ENCODE data around the gene SENP3. TPM values are rescaled to one million over a fixed set of nuclear protein-coding genes. Genes with fewer than 3 reads are reported as not detected.

SENP3 gene
- total and polyA plus RNA-seq, 2 donors (not counting 3 experiments of a cell fraction or from before 2014, with no cell fraction given): 63.4 to 96.5 TPM

DNA sequence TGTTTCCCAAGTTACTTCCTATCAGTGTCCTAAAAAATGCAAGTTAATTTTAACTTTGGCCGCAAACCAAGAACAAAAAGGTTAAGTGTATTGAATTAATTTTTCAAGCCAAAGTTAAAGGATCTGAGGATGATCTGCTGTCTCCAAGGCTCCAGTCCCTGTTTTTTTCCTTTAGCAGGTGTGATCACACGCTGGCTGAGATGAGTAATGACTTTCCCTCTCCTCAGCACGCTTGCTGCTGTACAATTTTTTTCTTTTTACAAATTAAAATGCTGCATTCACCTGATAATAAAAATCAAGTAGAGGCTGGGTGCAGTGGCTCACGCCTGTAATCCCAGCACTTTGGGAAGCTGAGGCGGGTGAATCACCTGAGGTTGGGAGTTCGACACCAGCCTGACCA is 16.8 kb upstream of the SENP3 start:
- dilution Hi-C loops (cut with MboI; ENCODE audit: extremely low pct_ligation_motif_present, low sequenced_read_pairs) (no loop called here), intact Hi-C loops (cut with micrococcal nuclease) (no loop called here)
- TF ChIP-seq POLR2AphosphoS5 (IDR thresholded peaks at IDR 0.05; ENCODE audit: insufficient read depth, low read depth, low read length) (no peak), EZH2 (IDR thresholded peaks at IDR 0.05; ENCODE audit: borderline replicate concordance, low read depth, low read length, severe bottlenecking) (no peak), GATA2 (IDR thresholded peaks at IDR 0.05; ENCODE audit: insufficient read depth, insufficient read length, low read depth, low read length) (no peak), POLR2A (IDR thresholded peaks at IDR 0.05; ENCODE audit: low read depth, low read length) (no peak), MYC (IDR thresholded peaks at IDR 0.05; ENCODE audit: low read depth, low read length) (no peak), JUN (IDR thresholded peaks at IDR 0.05; ENCODE audit: borderline replicate concordance, insufficient read depth, insufficient read length, low read depth) (no peak), FOS (IDR thresholded peaks at IDR 0.05; ENCODE audit: borderline replicate concordance, insufficient read depth, low read length) (no peak)
- TF ChIP-seq, protein P1, sequence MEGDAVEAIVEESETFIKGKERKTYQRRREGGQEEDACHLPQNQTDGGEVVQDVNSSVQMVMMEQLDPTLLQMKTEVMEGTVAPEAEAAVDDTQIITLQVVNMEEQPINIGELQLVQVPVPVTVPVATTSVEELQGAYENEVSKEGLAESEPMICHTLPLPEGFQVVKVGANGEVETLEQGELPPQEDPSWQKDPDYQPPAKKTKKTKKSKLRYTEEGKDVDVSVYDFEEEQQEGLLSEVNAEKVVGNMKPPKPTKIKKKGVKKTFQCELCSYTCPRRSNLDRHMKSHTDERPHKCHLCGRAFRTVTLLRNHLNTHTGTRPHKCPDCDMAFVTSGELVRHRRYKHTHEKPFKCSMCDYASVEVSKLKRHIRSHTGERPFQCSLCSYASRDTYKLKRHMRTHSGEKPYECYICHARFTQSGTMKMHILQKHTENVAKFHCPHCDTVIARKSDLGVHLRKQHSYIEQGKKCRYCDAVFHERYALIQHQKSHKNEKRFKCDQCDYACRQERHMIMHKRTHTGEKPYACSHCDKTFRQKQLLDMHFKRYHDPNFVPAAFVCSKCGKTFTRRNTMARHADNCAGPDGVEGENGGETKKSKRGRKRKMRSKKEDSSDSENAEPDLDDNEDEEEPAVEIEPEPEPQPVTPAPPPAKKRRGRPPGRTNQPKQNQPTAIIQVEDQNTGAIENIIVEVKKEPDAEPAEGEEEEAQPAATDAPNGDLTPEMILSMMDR (IDR thresholded peaks at IDR 0.05; ENCODE audit: extremely low read depth in 1 of 2, insufficient read depth in 1 of 2, low read depth in 1 of 2, low read length in 2 of 2): no peak
- TF ChIP-seq, protein P2, sequence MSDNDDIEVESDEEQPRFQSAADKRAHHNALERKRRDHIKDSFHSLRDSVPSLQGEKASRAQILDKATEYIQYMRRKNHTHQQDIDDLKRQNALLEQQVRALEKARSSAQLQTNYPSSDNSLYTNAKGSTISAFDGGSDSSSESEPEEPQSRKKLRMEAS (IDR thresholded peaks at IDR 0.05; ENCODE audit: insufficient read depth, insufficient read length): no peak
- Histone ChIP-seq H3K27ac (ENCODE audit: insufficient read depth, low read depth, low read length) (no peak overlapping the region), H3K4me2 (ENCODE audit: insufficient read depth, low read length) (no peak overlapping the region), H3K4me3 (replicated peaks in 1 of 3; ENCODE audit: insufficient read depth in 1 of 3, low read depth in 1 of 3, low read length in 3 of 3) (no peak overlapping the region), H3K27me3 (ENCODE audit: control insufficient read depth in 2 of 2, insufficient read depth in 2 of 2, low read length in 2 of 2) (peaks cover 0 to 9% of the 10 kb centered on the region in 2 experiments), H3K36me3 (ENCODE audit: control insufficient read depth in 2 of 2, extremely low read depth in 1 of 2, insufficient read depth in 2 of 2, low read length in 2 of 2) (no peaks in the 10 kb centered on the region), H3K9me3 (replicated peaks; ENCODE audit: control insufficient read depth, insufficient read depth, low read length) (no peaks in the 10 kb centered on the region), H3K79me2 (ENCODE audit: control insufficient read depth, insufficient read depth, low read length) (no peaks in the 10 kb centered on the region), H3K4me1 (ENCODE audit: control insufficient read depth, extremely low read depth, insufficient read depth, low read length) (peaks cover 10% of the 10 kb centered on the region), H4K20me1 (replicated peaks; ENCODE audit: control insufficient read depth, extremely low read depth, insufficient read depth, low read length) (no peaks in the 10 kb centered on the region), H3K9ac (replicated peaks; ENCODE audit: extremely low read depth, insufficient read depth, low read length) (no peak overlapping the region), H3K9me1 (replicated peaks; ENCODE audit: control insufficient read depth, extremely low read depth, insufficient read depth, low read length) (no peaks in the 10 kb centered on the region), H2AFZ (ENCODE audit: low read depth, low read length) (no peak overlapping the region)
- DNase-seq (ENCODE audit: low read depth, low spot score) (no peak), FAIRE-seq (peak; percentile 26)
- ChIA-PET POLR2A (no interaction called here), CTCF (interaction anchor here (2.8 kb wide), 1 partner anchor 16 kb away, joined by 7 read pairs; the partner anchor contains the start of gene SENP3)
- BruUV-seq (replicated peaks): no TSS peak
